GM10847 (cell line): ENCODE data around the gene GIGYF2.

Experiments used
- POLR2A ChIP-seq: IDR thresholded peaks from 2 replicates; pipeline ENCODE4 v1.6.1; 2011; ENCODE audit not compliant: insufficient read length; ENCODE audit errors: extremely low read depth

GIGYF2 gene

GRCh38 chr2:232859385-232859916 is 162.3 kb downstream of the GIGYF2 start:
- TF ChIP-seq POLR2A = no peak

GRCh38 chr2:232860593-232861241 is 163.6 kb downstream of the GIGYF2 start:
- TF ChIP-seq POLR2A = no peak

GRCh38 chr2:232861353-232861752 is 164.2 kb downstream of the GIGYF2 start:
- no peak for TF ChIP-seq POLR2A

- TF ChIP-seq POLR2A = no peak
These were observed 166.9 kb downstream of the GIGYF2 start for GRCh38 chr2:232863996-232864395.

- TF ChIP-seq POLR2A = no peak
These were observed 168.0 kb downstream of the GIGYF2 start for GRCh38 chr2:232865165-232865564.

- no peak for TF ChIP-seq POLR2A
These were observed 169.0 kb downstream of the GIGYF2 start for GRCh38 chr2:232866104-232866503.

- TF ChIP-seq POLR2A = no peak
These were observed 172.2 kb downstream of the GIGYF2 start for GRCh38 chr2:232869138-232870017.

- TF ChIP-seq POLR2A = no peak
These were observed 173.1 kb downstream of the GIGYF2 start, which contains the start of gene SNORC for GRCh38 chr2:232870018-232870765. SNORC (plus strand) TSS chr2:232870264; CDS start chr2:232870342, 78 bp downstream.

- TF ChIP-seq POLR2A = no peak
These were observed 173.7 kb downstream of the GIGYF2 start for GRCh38 chr2:232870766-232871371.

- TF ChIP-seq POLR2A = no peak
These were observed 174.3 kb downstream of the GIGYF2 start for GRCh38 chr2:232871418-232871834.

GRCh38 chr2:232871835-232872736 is 175.0 kb downstream of the GIGYF2 start:
- no peak for TF ChIP-seq POLR2A

GRCh38 chr2:232872826-232873225 is 175.7 kb downstream of the GIGYF2 start:
- TF ChIP-seq POLR2A = no peak

- TF ChIP-seq POLR2A = no peak
These were observed 176.3 kb downstream of the GIGYF2 start for GRCh38 chr2:232873292-232873908.
